GM19035 (cell line): ENCODE measurements around the gene KIAA1671.

Source experiments
- ATAC-seq: cut with Tn5 transposase; IDR thresholded peaks from one replicate; pipeline ENCODE4 v1.9.1; 2021; ENCODE audit not compliant: unreplicated experiment

KIAA1671 gene

DNA sequence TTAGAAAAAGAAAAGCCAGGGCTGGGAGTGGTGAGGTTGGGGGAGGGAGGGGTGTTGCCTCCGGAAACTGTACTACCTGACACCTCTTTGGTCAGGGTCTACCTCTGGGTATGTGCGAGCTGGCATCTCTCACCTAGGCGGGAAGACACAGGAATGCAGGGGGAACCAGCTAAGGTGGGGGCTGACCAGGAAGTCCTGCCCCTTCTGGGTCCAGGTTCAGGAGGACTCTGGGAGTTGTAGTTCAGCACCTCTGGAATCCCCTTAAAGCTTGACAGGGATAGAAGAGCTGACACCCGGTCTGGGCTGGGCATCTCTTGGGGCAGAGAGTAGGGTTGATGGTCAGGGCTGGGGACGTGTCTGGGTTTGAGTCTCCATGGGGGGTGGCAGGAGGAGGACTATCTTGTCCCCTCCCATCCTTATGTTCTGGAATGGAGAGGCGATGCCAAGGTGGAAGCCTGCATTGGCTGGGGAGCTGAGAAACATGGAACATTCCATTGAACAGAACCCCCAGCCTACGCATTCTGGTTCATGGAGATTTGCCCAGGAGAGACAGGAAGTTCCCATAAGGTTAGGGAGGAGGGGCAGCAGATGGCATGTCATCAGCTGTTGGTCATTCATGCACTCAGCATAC is 2.1 kb upstream of the KIAA1671 start:
- ATAC-seq = no peak

DNA sequence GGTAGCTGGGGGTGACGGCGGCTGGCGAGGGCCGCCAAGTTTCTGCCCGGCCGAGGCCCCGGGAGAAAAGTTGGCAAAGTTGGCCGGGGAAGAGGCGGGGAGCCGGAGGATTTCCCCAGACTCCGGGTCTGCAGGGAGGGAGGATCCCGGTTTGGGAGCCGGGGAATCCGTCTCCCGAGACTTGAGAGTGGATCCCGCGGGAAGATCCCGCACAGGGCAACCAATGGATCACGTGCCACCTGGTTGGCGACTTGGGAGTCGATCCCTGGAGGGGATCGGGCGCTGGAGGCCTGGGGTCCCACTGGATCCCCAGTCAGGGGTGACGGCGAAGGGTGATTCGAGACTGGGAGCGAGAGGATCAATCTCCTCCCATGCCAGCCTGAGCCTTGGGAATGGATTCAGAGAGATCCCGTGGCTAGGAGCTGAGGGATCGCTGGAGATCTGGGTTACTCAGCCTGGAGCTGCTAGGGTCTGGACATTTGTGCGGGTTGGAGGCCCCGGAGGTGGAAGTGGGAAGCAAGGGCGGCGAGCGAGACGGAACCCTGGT is 394 bp downstream of the KIAA1671 start:
- no peak for ATAC-seq

- ATAC-seq = no peak
Observed at GRCh38 chr22:24953384-24954113, 1.0 kb downstream of the KIAA1671 start.

- ATAC-seq = no peak
Observed at GRCh38 chr22:24954114-24954463, 1.6 kb downstream of the KIAA1671 start.

GRCh38 chr22:24954856-24955255 is 2.3 kb downstream of the KIAA1671 start:
- no peak for ATAC-seq

DNA sequence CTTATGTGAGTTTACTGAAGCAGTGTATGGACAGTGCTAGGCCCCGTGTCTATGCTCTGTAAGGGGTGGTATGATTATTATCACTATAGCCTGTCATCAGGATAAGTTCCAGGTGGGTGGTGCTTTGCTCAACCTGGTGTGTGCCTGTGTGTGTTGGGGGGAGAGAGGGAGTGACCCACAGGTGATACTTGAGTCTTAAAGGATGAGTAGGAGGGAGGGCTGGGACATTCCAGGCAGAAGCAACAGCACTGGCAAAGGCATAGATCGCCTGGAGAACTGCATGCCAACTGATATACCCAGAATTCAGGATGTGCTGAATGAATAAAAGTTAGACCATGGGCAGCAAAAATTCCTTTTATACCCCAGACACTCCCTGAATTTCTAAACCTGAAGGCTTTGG is 4.5 kb downstream of the KIAA1671 start:
- ATAC-seq = no peak

- ATAC-seq = no peak
Observed at GRCh38 chr22:24961217-24961844, 8.8 kb downstream of the KIAA1671 start.

DNA sequence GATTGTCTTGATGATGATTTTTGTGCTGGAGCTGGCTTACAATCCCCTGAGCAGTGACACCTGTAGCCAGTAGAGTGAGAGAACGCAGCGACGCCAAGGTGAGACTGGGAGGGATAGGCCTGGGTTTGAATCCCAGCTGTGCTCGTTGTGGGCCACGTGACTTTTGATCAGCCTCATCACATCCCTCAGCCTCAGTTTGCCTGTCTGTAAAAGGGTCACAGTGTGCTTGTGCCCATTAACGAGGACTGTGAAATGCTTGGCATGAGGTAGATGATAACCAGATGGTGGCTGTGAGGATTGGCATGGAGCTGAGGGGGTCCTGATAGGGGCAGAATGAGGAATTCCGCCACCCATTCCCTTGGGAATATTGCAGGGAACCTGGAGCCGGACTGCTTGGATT is 9.6 kb downstream of the KIAA1671 start:
- ATAC-seq = no peak

- no peak for ATAC-seq
Observed at GRCh38 chr22:24962835-24963234, 10.3 kb downstream of the KIAA1671 start.

GRCh38 chr22:24964441-24964840 is 11.9 kb downstream of the KIAA1671 start:
- no peak for ATAC-seq

- no peak for ATAC-seq
Observed at GRCh38 chr22:24965822-24966626, 13.5 kb downstream of the KIAA1671 start.

DNA sequence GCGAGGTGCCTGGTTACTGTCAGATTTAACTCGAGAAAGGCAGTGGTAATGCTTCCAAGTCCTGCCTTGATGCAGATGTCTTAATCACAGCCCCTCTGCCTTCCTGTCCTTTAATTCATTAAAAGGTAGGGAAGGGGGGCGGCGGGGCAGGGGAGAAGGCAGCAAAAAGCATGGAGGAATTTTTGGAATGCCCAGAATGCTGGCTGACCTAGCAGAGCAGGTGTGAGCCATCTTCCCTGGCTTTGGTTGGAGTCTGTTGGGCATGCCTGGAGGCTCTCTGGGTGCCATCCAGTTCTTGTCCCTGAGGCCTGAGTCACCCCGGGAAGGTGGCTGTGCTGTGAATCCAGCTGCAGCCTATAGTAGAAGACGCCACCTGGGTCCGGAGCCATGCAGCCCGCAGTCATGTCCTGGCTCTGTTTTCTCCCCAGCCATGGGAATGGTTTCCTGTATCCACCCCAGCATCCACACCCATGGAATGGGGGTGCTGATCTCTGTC is 15.6 kb downstream of the KIAA1671 start:
- ATAC-seq = no peak

DNA sequence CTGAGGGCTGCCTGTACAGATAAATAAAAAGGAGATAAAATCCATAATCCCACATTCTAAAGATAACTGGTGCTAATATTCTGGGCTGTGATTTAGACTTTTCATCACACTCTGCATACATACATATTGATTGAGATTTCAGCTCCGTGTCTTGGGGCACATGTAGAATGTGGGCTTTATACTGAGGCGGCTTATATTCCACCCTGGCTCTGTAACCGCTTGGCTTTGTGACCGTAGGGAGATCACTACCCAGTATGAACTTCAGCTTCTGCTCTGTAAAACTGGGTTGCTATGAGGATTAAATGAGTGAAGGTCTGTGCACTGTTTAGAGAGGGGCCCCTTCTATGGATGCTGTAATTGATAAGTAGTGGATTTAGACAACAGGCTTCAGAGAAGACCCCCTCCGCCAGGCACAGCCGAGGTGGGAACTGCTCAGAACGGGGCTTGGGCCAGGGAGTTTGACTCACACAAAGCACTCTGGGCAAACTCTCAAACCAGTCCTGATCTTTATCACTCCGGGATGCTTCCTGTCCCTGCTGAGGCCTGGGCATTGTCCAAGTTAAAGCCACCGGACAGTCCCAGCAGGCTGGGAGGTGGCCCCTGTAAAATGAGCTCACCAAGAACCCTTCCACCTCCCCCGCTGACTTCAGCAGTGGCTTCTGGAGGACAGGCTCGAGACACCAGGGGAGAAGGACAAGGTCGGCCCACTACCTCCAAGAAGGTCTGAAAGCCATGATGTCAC is 17.2 kb downstream of the KIAA1671 start:
- ATAC-seq = no peak

- no peak for ATAC-seq
Observed at GRCh38 chr22:24972369-24972768, 19.9 kb downstream of the KIAA1671 start.

- ATAC-seq = no peak
Observed at GRCh38 chr22:24973872-24974271, 21.4 kb downstream of the KIAA1671 start.

- no peak for ATAC-seq
Observed at GRCh38 chr22:24975125-24975640, 22.7 kb downstream of the KIAA1671 start.

GRCh38 chr22:24975813-24976341 is 23.4 kb downstream of the KIAA1671 start:
- no peak for ATAC-seq

GRCh38 chr22:24976442-24977218 is 24.1 kb downstream of the KIAA1671 start:
- no peak for ATAC-seq
